ENCODE results near the gene PRR22. TPM values are rescaled to one million over a fixed set of nuclear protein-coding genes. Genes with fewer than 3 reads are reported as not detected.
"Not testable (repeated sequence)": the region's sequence is repeated elsewhere in the genome, so short reads cannot be mapped to it uniquely, and the experiment has no call there.

PRR22 gene
- total RNA-seq, 2 experiments from 2014 or later, result 14.1 to 14.3 TPM

DNA sequence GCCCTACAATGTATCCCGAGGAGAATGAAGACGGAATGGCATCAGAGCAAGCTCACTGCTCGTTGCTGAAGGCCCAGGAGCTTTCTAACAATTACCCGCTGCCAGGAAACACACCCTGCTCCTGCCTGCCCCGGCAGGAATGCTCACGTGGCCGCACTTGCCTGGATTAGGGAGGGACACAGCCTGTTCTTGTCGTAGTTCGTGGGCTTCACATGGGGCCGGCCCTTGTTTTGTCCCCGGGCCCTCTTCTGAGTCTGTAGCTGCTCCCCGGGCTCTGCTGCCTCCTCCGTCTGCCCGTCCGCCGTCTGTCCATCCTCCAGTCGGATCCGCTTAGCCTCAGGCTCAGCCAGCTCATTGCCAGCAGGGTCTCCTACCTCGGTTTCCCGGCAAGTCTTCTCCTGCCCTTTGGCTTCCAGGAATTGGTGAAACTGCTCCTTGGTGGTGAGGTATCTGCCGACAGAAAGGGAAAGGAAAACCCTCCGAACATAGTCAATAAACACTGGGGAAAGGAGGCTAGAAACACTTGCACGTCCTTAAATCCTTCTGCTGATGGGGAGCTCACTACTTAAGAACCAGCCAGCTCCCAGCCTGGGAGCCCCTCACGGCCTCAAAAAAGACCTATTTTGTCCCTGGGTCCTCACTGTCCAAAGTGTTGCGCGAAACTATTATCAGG, 5.5 kb upstream of the PRR22 start:
- Mint-ChIP-seq H3K4me1 (peaks cover 7% of the 10 kb centered on the region), H3K27me3 (peaks cover 5% of the 10 kb centered on the region), H3K9me3 (no peaks in the 10 kb centered on the region), H3K36me3 (peaks cover 32% of the 10 kb centered on the region), H3K4me3 (peak overlapping the region; percentile 97), H3K27ac (peak overlapping the region; percentile 100)
- no peak for DNase-seq

- H3K27me3 Mint-ChIP-seq, result peaks cover 5% of the 10 kb centered on the region
- peak overlapping the region; percentile 97 for H3K4me3 Mint-ChIP-seq
- peaks cover 7% of the 10 kb centered on the region for H3K4me1 Mint-ChIP-seq
- DNase-seq, result no peak
- no peak overlapping the region for H3K27ac Mint-ChIP-seq
- H3K36me3 Mint-ChIP-seq, result peaks cover 32% of the 10 kb centered on the region
- no peaks in the 10 kb centered on the region for H3K9me3 Mint-ChIP-seq
These were observed 4.8 kb upstream of the PRR22 start for GRCh38 chr19:5789351-5789761.

DNA sequence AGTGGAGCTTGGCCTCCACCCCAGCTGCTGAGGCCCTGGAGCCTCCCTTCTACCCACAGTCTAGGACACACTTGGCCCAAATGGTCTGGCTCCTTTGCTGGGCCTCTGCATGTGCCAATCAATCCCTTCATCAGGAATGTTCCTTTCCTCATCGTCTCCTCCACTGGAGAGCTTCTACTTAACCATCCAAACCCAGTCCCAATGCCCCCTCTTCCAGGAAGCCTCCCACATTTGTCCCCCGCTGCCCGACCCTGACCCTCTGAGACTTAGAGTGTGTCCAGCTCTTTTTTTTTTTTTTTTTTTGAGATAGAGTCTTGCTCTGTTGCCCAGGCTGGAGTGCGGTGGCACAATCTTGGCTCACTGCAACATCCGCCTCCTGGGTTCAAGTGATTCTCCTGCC, 3.9 kb upstream of the PRR22 start:
- Mint-ChIP-seq H3K27ac (no peak overlapping the region), H3K36me3 (peaks cover 32% of the 10 kb centered on the region), H3K4me3 (peak overlapping the region; percentile 40), H3K4me1 (peaks cover 7% of the 10 kb centered on the region), H3K27me3 (peaks cover 5% of the 10 kb centered on the region), H3K9me3 (no peaks in the 10 kb centered on the region)
- DNase-seq, result no peak

- no peak for DNase-seq
- no peaks in the 10 kb centered on the region for H3K27me3 Mint-ChIP-seq
These were observed 3.0 kb upstream of the PRR22 start for GRCh38 chr19:5787409-5788182.

DNA sequence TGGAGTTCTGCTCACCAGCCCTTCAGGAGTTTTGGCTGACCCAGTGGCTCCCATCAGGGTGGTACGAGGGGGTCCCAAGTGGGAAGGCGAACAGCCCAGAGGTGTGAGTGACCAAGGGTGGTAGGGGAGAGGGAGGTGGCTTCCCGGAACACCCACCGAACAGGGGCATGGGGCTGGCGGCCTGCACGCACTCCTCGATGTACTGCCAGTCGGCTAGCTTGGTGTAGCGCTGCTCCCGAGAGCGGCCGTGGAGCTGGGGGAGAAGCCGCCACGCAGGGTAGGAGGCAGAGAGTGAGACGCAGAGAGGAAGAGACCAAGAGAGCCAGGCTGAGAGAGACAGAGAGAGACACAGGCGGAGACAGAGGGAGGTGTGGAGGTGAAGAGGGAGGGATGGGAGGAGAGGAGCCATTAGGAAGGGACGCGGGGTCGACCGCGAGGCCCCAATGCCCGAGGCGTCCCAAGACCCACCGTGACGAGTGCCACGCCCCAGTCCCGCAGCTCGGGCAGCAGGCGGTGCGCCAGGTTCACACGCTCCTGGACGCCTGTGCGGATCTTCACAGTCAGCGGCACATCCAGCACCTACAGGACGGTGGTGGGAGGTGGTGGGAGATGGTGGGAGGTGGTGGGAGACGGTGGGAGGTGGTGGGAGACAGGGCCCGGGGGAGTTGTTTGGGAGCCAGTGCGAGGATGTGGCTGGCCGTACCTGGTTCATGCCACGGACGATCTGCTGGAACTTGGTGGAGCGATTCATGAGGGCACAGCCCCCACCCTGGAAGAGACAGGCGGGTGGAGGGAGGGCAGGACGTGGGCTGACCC, 2.3 kb upstream of the PRR22 start:
- H3K36me3 Mint-ChIP-seq, result peaks cover 32% of the 10 kb centered on the region
- H3K4me1 Mint-ChIP-seq, result peaks cover 7% of the 10 kb centered on the region
- H3K27ac Mint-ChIP-seq, result no peak overlapping the region
- DNase-seq, result no peak
- no peaks in the 10 kb centered on the region for H3K27me3 Mint-ChIP-seq
- no peaks in the 10 kb centered on the region for H3K9me3 Mint-ChIP-seq
- H3K4me3 Mint-ChIP-seq, result no peak overlapping the region

More at GRCh38 chr19:5787409-5788182, 3.0 kb upstream of the PRR22 start:
- Mint-ChIP-seq H3K9me3 (no peaks in the 10 kb centered on the region), H3K36me3 (peaks cover 32% of the 10 kb centered on the region), H3K4me3 (no peak overlapping the region), H3K4me1 (peaks cover 7% of the 10 kb centered on the region), H3K27ac (no peak overlapping the region)

- Mint-ChIP-seq H3K36me3 (peaks cover 27% of the 10 kb centered on the region), H3K27me3 (no peaks in the 10 kb centered on the region), H3K4me3 (no peak overlapping the region), H3K4me1 (peaks cover 7% of the 10 kb centered on the region), H3K9me3 (no peaks in the 10 kb centered on the region), H3K27ac (no peak overlapping the region)
- DNase-seq, result no peak
These were observed 877 bp upstream of the PRR22 start for GRCh38 chr19:5785423-5785822.

DNA sequence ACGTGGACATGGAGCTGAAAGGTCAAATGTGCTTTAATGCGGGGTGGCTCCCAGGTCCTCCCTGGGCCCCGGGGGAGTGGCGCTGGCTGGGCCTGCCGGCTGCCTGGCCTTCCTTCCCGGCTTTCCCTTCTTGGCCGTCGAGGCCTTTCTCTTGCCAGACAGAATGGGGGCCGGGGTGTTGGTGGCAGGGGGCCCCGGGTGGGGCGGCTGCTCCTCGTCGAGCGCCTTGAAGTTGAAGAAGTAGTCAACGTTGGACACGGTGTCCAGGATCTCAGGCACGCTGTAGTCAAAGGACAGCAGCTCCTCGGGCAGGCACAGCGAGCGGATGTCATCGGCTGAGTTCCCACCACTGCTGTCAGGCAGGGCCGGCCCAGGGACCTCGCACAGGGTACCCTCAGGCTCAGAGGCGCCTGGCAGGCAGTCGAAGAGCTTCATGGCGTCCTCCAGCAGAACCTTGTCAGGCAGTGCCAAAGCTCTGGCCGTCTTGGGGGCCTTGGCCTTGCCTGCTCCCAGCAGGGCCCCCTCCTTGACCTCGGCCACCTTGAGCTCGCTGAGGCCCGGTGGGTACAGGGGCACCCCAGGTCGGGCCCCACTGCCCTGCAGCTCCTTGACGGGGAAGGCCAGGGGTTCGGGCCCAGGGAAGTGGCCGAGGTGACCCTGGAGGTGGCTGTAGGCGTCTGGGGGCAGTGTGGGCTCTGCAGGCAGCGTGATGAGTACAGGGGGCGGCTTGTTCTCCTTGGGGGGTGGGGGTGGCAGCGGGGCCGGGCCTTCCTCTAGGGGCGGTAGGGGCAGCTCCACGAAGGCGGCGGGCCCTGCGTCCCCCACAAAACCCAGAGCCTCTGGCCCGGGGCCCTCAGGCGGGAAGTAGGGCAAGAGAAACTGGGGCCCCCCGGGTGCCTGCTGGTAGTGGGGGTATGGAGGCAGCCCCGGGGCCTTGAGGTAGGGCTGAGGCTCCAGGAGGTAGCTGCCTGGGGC, 1.3 kb downstream of the PRR22 start:
- Mint-ChIP-seq H3K36me3 (peaks cover 15% of the 10 kb centered on the region), H3K27ac (no peak overlapping the region), H3K4me1 (no peaks in the 10 kb centered on the region), H3K9me3 (no peaks in the 10 kb centered on the region), H3K4me3 (no peak overlapping the region), H3K27me3 (no peaks in the 10 kb centered on the region)
- DNase-seq, result no peak

DNA sequence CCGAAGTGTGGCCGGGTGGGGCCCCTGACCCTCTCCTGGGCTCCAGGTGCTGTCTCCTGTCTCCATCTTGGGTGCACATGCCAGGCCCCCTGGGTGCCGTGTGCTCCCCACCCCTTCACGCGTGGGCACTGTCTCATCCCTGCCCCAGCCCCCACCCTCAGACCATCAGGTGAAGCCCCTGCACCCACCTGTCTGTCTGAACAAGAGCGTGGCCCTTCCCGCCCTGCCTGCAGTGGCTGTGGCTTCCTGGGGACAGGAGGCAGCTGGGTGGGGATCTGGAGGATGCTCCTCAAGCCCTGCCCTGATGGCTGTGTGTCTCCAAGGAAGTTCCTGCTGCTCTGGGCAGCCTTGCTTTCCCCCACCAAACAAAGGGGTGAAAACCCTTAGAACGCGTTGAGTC, 2.2 kb downstream of the PRR22 start:
- H3K27me3 Mint-ChIP-seq, result no peaks in the 10 kb centered on the region
- H3K27ac Mint-ChIP-seq, result no peak overlapping the region
- no peaks in the 10 kb centered on the region for H3K9me3 Mint-ChIP-seq
- no peak for DNase-seq
- H3K4me3 Mint-ChIP-seq, result no peak overlapping the region
- no peaks in the 10 kb centered on the region for H3K4me1 Mint-ChIP-seq
- H3K36me3 Mint-ChIP-seq, result peaks cover 12% of the 10 kb centered on the region

DNA sequence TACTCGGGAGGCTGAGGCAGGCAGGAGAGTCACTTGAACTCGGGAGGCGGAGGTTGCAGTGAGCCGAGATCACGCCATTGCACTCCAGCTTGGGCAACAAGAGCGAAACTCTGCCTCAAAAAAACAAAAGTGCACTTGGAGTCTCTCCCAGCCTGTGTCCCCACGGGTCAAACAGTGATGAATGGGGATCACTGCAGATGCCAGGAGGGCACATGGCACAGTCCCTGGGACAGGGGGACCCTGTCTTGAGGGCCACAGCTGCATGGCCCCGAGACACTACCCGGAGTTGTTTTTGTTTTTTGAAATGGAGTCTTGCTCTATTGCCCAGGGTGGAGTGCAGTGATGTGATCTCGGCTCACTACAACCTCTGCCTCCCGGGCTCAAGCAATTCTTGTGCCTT, 3.6 kb downstream of the PRR22 start:
- H3K36me3 Mint-ChIP-seq, H3K9me3 Mint-ChIP-seq, H3K27ac Mint-ChIP-seq, H3K4me3 Mint-ChIP-seq, DNase-seq, H3K4me1 Mint-ChIP-seq, H3K27me3 Mint-ChIP-seq: not testable (repeated sequence)

- Mint-ChIP-seq H3K27ac (no peak overlapping the region), H3K36me3 (no peaks in the 10 kb centered on the region), H3K27me3 (peaks cover 2% of the 10 kb centered on the region), H3K9me3 (no peaks in the 10 kb centered on the region), H3K4me3 (no peak overlapping the region), H3K4me1 (no peaks in the 10 kb centered on the region)
- DNase-seq, result no peak
These were observed 6.1 kb downstream of the PRR22 start for GRCh38 chr19:5778402-5778801.

DNA sequence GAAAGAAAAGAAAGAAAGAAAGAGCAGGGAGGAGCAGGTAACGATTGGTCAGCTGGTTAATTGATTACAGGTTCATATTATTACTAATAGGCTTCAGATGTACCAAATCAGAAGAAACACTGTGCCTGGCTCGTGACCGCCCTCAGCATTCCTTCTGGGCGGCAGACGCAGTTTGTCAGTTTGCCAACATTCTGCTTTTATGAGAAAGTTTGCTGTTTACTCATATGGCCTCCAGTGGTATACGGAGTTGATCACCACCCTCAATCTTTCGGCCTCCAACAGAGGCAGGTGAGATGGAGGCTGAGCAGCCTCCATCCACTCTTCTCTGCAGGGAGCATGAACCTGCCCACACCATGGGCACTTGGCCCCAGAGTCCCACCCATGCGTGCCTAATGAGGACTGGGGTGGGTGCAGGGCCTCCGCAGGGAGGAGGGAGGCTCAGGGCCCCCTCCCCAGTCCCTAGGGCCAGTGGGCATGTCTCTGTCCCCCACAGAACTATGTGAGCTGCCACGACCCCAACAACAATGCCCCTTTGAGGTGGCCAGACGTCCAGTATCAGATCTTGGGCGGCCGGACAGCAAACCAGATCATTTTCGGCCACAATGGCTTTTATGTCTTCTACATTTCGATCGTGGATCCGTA, 8.8 kb downstream of the PRR22 start:
- Mint-ChIP-seq H3K4me1 (no peaks in the 10 kb centered on the region), H3K36me3 (no peaks in the 10 kb centered on the region), H3K27ac (no peak overlapping the region), H3K9me3 (no peaks in the 10 kb centered on the region), H3K27me3 (peaks cover 10% of the 10 kb centered on the region), H3K4me3 (no peak overlapping the region)
- DNase-seq, result no peak

DNA sequence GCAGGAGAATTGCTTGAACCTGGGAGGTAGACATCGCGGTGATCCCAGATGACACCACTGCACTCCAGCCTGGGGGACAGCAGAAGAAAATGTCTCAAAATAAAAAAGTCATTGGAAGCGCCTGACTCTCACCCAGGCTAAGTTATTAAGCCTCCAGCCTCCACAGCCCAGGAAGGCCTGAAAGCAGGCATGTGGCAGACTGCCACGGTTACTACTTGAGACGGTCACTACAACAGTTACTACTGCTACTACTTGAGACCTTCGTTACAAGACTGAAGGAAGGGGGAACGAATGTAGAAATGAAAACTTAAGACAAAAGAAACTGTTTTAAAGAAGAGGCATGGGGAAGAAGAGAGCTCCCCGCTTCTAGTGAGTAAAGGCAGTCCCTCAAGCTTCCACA, 9.6 kb downstream of the PRR22 start:
- Mint-ChIP-seq H3K4me1 (no peaks in the 10 kb centered on the region), H3K36me3 (no peaks in the 10 kb centered on the region), H3K9me3 (no peaks in the 10 kb centered on the region), H3K4me3 (no peak overlapping the region), H3K27ac (no peak overlapping the region), H3K27me3 (peaks cover 10% of the 10 kb centered on the region)
- DNase-seq, result no peak

- Mint-ChIP-seq H3K9me3 (no peaks in the 10 kb centered on the region), H3K27ac (no peak overlapping the region), H3K36me3 (no peaks in the 10 kb centered on the region), H3K4me3 (no peak overlapping the region), H3K4me1 (no peaks in the 10 kb centered on the region), H3K27me3 (peaks cover 10% of the 10 kb centered on the region)
- DNase-seq, result no peak
These were observed 11.3 kb downstream of the PRR22 start for GRCh38 chr19:5773276-5773675.

DNA sequence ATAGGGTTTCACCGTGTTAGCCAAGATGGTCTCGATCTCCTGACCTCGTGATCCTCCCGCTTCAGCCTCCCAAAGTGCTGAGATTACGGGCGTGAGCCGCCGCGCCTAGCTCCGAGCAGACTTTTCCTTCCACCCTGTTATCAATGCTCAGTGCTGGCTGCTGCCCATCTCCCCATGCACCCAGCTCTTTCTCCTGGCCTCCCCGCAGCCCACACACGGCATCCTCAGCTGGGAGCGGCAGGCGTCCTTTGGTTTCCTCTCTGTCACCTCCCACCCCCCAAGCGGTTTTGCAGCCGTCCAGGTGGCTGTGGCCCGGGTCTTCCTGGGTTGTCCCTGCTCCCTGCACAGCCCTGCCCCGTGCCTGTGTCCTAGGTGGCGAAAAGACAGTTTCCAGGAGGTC, 12.1 kb downstream of the PRR22 start:
- H3K27ac Mint-ChIP-seq, result no peak overlapping the region
- no peaks in the 10 kb centered on the region for H3K4me1 Mint-ChIP-seq
- no peak for DNase-seq
- H3K9me3 Mint-ChIP-seq, result no peaks in the 10 kb centered on the region
- no peak overlapping the region for H3K4me3 Mint-ChIP-seq
- no peaks in the 10 kb centered on the region for H3K36me3 Mint-ChIP-seq
- peaks cover 10% of the 10 kb centered on the region for H3K27me3 Mint-ChIP-seq

Measured in activated naive CD8-positive, alpha-beta T cell treated with anti-CD3 and anti-CD28 coated beads for 36 hours (primary cell).